WERI-Rb-1 (cell line): ENCODE data around the gene MISP3.

Experiments used
- DNase-seq: peaks from one replicate; pipeline ENCODE4 v3.0.0-alpha.2; 2020
- H3K27ac ChIP-seq: fragments of 250-450 bp; sonication (Bioruptor Pico); 2 replicates; pipeline ENCODE4 v1.5.1; 2020; ENCODE audit warnings: mild to moderate bottlenecking, moderate library complexity
- H3K27me3 ChIP-seq: fragments of 250-450 bp; sonication (Bioruptor Pico); 2 replicates; pipeline ENCODE4 v1.5.1; 2021; ENCODE audit warnings: mild to moderate bottlenecking, low read depth, moderate library complexity; ENCODE audit not compliant: insufficient read depth, severe bottlenecking
- H3K36me3 ChIP-seq: fragments of 250-450 bp; sonication (Bioruptor Pico); 2 replicates; pipeline ENCODE4 v1.5.1; 2020; ENCODE audit warnings: mild to moderate bottlenecking, moderate library complexity
- H3K4me3 ChIP-seq: 2 replicates; pipeline ENCODE4 v1.5.1; 2011; ENCODE audit warnings: low read depth, mild to moderate bottlenecking, control low read depth, low read length
- H3K9me3 ChIP-seq: fragments of 250-450 bp; sonication (Bioruptor Pico); 2 replicates; pipeline ENCODE4 v1.5.1; 2021; ENCODE audit warnings: mild to moderate bottlenecking, moderate library complexity; ENCODE audit not compliant: severe bottlenecking
- CTCF ChIP-seq: IDR thresholded peaks from 2 replicates; pipeline ENCODE4 v1.5.1; 2011; ENCODE audit warnings: low read depth, mild to moderate bottlenecking, control low read depth, inconsistent platforms, low read length

The MISP3 gene

GRCh38 chr19:14052470-14052869 lies 20.1 kb upstream of the MISP3 start:
- no peak for DNase-seq
- no peaks in the 10 kb centered on the region for H3K27me3 ChIP-seq
- H3K36me3 ChIP-seq = peaks cover 4% of the 10 kb centered on the region; the same call in 1 of the 2 replicates
- H3K4me3 ChIP-seq = no peak overlapping the region
- TF ChIP-seq CTCF = no peak
- no peak overlapping the region for H3K27ac ChIP-seq
- H3K9me3 ChIP-seq = peaks cover 3% of the 10 kb centered on the region

DNA sequence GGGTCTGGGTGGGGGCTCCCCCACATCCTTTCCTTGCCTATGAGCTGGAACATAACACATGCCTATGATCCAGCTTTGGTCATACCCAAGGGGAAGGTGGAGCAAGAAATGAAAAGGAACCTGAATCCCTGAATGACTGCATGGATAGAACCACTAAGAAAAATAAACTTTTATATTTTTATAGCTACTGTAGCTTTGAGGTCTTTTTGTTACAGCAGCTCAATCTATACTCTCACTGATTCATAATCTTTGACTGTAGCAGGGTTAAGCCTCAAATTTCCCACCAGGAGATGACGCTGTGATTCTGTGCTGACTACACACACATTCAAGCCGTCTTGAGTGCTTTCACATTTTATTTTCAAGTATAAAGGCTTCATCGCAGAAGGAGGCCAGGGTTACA lies 19.6 kb upstream of the MISP3 start:
- Histone ChIP-seq H3K4me3 (no peak overlapping the region), H3K27me3 (no peaks in the 10 kb centered on the region), H3K27ac (no peak overlapping the region), H3K9me3 (peaks cover 3% of the 10 kb centered on the region), H3K36me3 (peaks cover 4% of the 10 kb centered on the region; the same call in 1 of the 2 replicates)
- TF ChIP-seq CTCF = no peak
- no peak for DNase-seq

DNA sequence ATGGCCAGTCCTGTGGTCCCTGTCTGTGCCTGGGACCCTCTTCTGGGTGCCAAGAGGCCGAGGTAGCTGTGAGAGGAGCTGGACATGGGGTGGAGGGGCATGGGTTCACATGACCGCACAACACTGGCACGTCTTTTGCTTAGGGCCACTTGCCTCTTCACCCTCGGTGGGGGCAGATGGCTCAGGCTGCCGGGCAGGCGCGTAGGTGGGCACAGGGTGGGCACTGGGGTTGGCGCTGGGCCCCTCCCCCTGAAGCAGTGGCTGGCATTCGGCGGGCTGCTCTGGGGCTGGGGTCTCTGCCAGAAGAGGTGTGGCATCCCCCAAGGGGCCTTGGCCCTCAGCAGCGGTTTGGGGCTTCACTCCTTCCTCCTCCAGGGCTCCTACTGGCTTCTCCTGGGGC lies 19.1 kb upstream of the MISP3 start:
- no peaks in the 10 kb centered on the region for H3K27me3 ChIP-seq

DNA sequence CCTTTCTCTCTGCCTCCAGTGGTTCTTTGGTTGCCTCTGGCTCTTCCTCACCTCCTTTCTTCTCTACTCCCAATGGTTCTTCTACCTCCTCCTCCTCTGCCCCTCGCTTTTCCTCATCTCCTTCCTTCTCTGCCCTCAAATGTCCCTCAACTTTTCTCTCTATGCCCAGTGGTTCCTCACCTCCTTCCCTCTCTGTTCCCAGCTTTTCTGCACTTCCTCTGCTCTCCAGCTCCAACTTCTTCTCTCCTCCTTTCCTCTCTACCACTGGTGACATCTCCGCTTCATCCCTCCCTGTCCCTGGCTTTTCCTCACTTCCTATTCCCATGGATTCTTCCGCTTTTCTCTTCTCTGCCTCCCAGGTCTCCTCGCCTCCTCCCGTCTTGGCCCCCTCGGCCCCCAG lies 18.5 kb upstream of the MISP3 start:
- H3K27ac ChIP-seq = no peak overlapping the region
- DNase-seq = no peak

More for the DNA sequence above, 19.1 kb upstream of the MISP3 start:
- Histone ChIP-seq H3K36me3 (peaks cover 2% of the 10 kb centered on the region; the same call in 1 of the 2 replicates), H3K27ac (no peak overlapping the region), H3K4me3 (no peak overlapping the region), H3K9me3 (peaks cover under 1% of the 10 kb centered on the region)
- TF ChIP-seq CTCF = no peak
- no peak for DNase-seq

GRCh38 chr19:14054721-14055120 lies 17.9 kb upstream of the MISP3 start:
- TF ChIP-seq CTCF = no peak
- no peaks in the 10 kb centered on the region for H3K36me3 ChIP-seq
- no peaks in the 10 kb centered on the region for H3K9me3 ChIP-seq
- no peak overlapping the region for H3K27ac ChIP-seq
- DNase-seq = no peak
- no peaks in the 10 kb centered on the region for H3K27me3 ChIP-seq
- H3K4me3 ChIP-seq = no peak overlapping the region

More for the DNA sequence above, 18.5 kb upstream of the MISP3 start:
- H3K9me3 ChIP-seq = no peaks in the 10 kb centered on the region
- H3K36me3 ChIP-seq = no peaks in the 10 kb centered on the region
- H3K4me3 ChIP-seq = no peak overlapping the region
- no peaks in the 10 kb centered on the region for H3K27me3 ChIP-seq
- TF ChIP-seq CTCF = no peak

DNA sequence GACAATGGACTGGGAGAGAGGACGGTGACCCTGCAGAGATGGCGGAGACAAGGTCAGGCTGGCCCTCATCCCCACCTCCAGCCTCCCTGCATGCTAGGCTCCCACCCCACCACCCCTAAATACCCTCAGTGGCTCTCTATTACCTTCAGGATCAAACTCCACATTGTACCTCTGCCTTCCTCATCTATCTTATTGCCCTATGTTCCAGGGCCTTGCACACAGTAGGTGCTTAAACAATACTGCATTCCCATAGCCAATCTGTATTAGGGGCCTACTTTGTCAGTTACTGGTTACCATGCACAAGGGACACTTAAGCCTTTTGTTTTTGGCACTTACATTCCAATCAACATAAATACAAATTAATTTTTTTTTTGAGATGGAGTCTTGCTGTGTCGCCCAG lies 17.2 kb upstream of the MISP3 start:
- no peaks in the 10 kb centered on the region for H3K9me3 ChIP-seq
- no peaks in the 10 kb centered on the region for H3K27me3 ChIP-seq
- no peak for TF ChIP-seq CTCF
- H3K4me3 ChIP-seq = no peak overlapping the region
- no peak for DNase-seq
- no peak overlapping the region for H3K27ac ChIP-seq
- no peaks in the 10 kb centered on the region for H3K36me3 ChIP-seq
